NT2/D1 (cell line): ENCODE measurements around the gene LRRC2.

Experiments
- SUZ12 ChIP-seq: IDR thresholded peaks from 2 replicates; pipeline ENCODE4 v1.6.1; 2011; ENCODE audit not compliant: insufficient read length, insufficient read depth; ENCODE audit errors: extremely low read depth
- YY1 ChIP-seq: IDR thresholded peaks from 2 replicates; pipeline ENCODE4 v1.6.1; 2011; ENCODE audit not compliant: insufficient read length, insufficient read depth
- ZNF274 ChIP-seq: IDR thresholded peaks from 2 replicates; pipeline ENCODE4 v1.6.1; 2011; ENCODE audit warnings: mild to moderate bottlenecking, low read depth, low read length

DNA sequence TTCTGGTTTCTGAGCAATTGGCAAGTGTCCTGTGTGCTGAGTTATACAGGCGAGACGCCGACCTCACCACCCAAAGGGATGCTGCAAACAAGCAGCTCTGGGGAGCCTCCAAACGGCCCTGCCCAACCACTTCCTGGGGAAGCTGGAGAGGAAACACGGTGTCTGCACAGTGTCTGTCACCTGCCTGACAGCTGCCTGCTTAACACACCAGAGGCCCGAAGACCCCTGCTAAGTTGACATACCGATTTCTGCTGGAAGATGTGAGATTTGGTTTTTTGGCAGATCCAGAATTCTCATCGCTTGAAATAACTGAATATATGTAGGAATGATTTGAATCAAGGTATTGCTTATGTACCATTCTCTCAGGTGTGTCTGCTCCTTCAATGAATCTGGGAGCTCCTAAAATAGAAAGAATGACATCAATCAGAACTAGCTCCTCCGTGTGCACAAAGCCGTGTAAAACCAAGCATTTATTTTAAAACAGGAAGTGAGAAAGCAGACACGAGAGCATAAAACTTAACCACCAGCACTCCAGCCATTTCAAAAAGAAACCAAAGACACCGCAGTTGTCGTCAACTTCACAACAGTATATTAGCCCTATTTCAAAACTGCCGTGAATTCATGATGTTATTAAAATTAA is 27.2 kb downstream of the LRRC2 start:
- TF ChIP-seq SUZ12: no peak
- no peak for TF ChIP-seq YY1
- no peak for TF ChIP-seq ZNF274
